NK-92 treated with Interleukin-12 subunit alpha and Interleukin-12 subunit beta, amount 100 ng/mL, for 24 hours (cell line): ENCODE measurements around the gene INSYN2A.

Experiments
- DNase-seq: peaks from one replicate; lab custom pipeline; 2025; lab: John Stamatoyannopoulos, UW

The INSYN2A gene

GRCh38 chr10:127195041-127195506 lies 1.3 kb downstream of the INSYN2A start:
- DNase-seq: no peak

- no peak for DNase-seq
Measured at GRCh38 chr10:127194599-127194998, 1.8 kb downstream of the INSYN2A start.

- no peak for DNase-seq
Measured at GRCh38 chr10:127194111-127194510, 2.3 kb downstream of the INSYN2A start.

GRCh38 chr10:127193125-127193524 lies 3.3 kb downstream of the INSYN2A start:
- DNase-seq: no peak

- DNase-seq: no peak
Measured at GRCh38 chr10:127190427-127190826, 6.0 kb downstream of the INSYN2A start.

GRCh38 chr10:127189226-127189625 lies 7.2 kb downstream of the INSYN2A start:
- DNase-seq: no peak

GRCh38 chr10:127186813-127187212 lies 9.6 kb downstream of the INSYN2A start:
- no peak for DNase-seq

GRCh38 chr10:127184582-127184981 lies 11.8 kb downstream of the INSYN2A start:
- DNase-seq: no peak

- no peak for DNase-seq
Measured at GRCh38 chr10:127182161-127182560, 14.2 kb downstream of the INSYN2A start.

- no peak for DNase-seq
Measured at GRCh38 chr10:127179612-127180250, 16.7 kb downstream of the INSYN2A start.

- DNase-seq: no peak
Measured at GRCh38 chr10:127176649-127177048, 19.7 kb downstream of the INSYN2A start.

- no peak for DNase-seq
Measured at GRCh38 chr10:127175357-127176110, 20.9 kb downstream of the INSYN2A start.

- no peak for DNase-seq
Measured at GRCh38 chr10:127174866-127175265, 21.5 kb downstream of the INSYN2A start.

- DNase-seq: no peak
Measured at GRCh38 chr10:127168261-127168660, 28.1 kb downstream of the INSYN2A start.

GRCh38 chr10:127162841-127163240 lies 33.5 kb downstream of the INSYN2A start:
- DNase-seq: no peak

GRCh38 chr10:127161482-127161881 lies 34.9 kb downstream of the INSYN2A start:
- DNase-seq: no peak

- DNase-seq: no peak
Measured at GRCh38 chr10:127159648-127160245, 36.6 kb downstream of the INSYN2A start.

- no peak for DNase-seq
Measured at GRCh38 chr10:127158662-127159061, 37.7 kb downstream of the INSYN2A start.

- DNase-seq: no peak
Measured at GRCh38 chr10:127157506-127158200, 38.7 kb downstream of the INSYN2A start.

- no peak for DNase-seq
Measured at GRCh38 chr10:127157089-127157488, 39.3 kb downstream of the INSYN2A start.

- no peak for DNase-seq
Measured at GRCh38 chr10:127154831-127155620, 41.4 kb downstream of the INSYN2A start.

- no peak for DNase-seq
Measured at GRCh38 chr10:127153181-127153580, 43.2 kb downstream of the INSYN2A start.
